ENCODE measurements around the gene USF3.

USF3 gene

GRCh38 chr3:113719758-113720157 is 23.3 kb upstream of the USF3 start:
- TF ChIP-seq, protein P1, sequence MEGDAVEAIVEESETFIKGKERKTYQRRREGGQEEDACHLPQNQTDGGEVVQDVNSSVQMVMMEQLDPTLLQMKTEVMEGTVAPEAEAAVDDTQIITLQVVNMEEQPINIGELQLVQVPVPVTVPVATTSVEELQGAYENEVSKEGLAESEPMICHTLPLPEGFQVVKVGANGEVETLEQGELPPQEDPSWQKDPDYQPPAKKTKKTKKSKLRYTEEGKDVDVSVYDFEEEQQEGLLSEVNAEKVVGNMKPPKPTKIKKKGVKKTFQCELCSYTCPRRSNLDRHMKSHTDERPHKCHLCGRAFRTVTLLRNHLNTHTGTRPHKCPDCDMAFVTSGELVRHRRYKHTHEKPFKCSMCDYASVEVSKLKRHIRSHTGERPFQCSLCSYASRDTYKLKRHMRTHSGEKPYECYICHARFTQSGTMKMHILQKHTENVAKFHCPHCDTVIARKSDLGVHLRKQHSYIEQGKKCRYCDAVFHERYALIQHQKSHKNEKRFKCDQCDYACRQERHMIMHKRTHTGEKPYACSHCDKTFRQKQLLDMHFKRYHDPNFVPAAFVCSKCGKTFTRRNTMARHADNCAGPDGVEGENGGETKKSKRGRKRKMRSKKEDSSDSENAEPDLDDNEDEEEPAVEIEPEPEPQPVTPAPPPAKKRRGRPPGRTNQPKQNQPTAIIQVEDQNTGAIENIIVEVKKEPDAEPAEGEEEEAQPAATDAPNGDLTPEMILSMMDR (conservative IDR thresholded peaks at IDR 0.05; ENCODE audit: low read depth, low read length) = no peak
- Histone ChIP-seq H3K36me3 (ENCODE audit: insufficient read depth) (peaks cover 16% of the 10 kb centered on the region; the same call in 1 of the 2 replicates), H3K79me2 (ENCODE audit: insufficient read depth, low read depth) (no peaks in the 10 kb centered on the region; the same call in 1 of the 2 replicates), H3K9ac (no peak overlapping the region), H2AFZ (ENCODE audit: low read depth) (no peak overlapping the region), H3K4me1 (ENCODE audit: low read depth, poor library complexity, severe bottlenecking) (no peaks in the 10 kb centered on the region), H3K27me3 (ENCODE audit: insufficient read depth, low read depth) (no peaks in the 10 kb centered on the region), H3K4me3 (IDR thresholded peaks at IDR 0.05; ENCODE audit: insufficient read depth, low read depth, low read length) (no peak overlapping the region), H3K4me2 (no peak overlapping the region), H4K20me1 (ENCODE audit: insufficient read depth) (0 out of 2 replicates have a peak, but pooled peaks cover 11% of the 10 kb centered on the region), H3K27ac (no peak overlapping the region)

GRCh38 chr3:113719294-113719693 is 22.9 kb upstream of the USF3 start:
- Histone ChIP-seq H3K4me1 (ENCODE audit: low read depth, poor library complexity, severe bottlenecking) (no peaks in the 10 kb centered on the region), H4K20me1 (ENCODE audit: insufficient read depth) (0 out of 2 replicates have a peak, but pooled peaks cover 11% of the 10 kb centered on the region), H3K27ac (no peak overlapping the region), H3K4me2 (no peak overlapping the region), H2AFZ (ENCODE audit: low read depth) (no peak overlapping the region), H3K27me3 (ENCODE audit: insufficient read depth, low read depth) (no peaks in the 10 kb centered on the region), H3K4me3 (IDR thresholded peaks at IDR 0.05; ENCODE audit: insufficient read depth, low read depth, low read length) (no peak overlapping the region), H3K36me3 (ENCODE audit: insufficient read depth) (peaks cover 16% of the 10 kb centered on the region; the same call in 1 of the 2 replicates), H3K9ac (no peak overlapping the region), H3K79me2 (ENCODE audit: insufficient read depth, low read depth) (no peaks in the 10 kb centered on the region; the same call in 1 of the 2 replicates)
- TF ChIP-seq, protein P1 (conservative IDR thresholded peaks at IDR 0.05; ENCODE audit: low read depth, low read length) = no peak

GRCh38 chr3:113717818-113718217 is 21.4 kb upstream of the USF3 start:
- H3K4me3 ChIP-seq (IDR thresholded peaks at IDR 0.05; ENCODE audit: insufficient read depth, low read depth, low read length) = no peak overlapping the region

DNA sequence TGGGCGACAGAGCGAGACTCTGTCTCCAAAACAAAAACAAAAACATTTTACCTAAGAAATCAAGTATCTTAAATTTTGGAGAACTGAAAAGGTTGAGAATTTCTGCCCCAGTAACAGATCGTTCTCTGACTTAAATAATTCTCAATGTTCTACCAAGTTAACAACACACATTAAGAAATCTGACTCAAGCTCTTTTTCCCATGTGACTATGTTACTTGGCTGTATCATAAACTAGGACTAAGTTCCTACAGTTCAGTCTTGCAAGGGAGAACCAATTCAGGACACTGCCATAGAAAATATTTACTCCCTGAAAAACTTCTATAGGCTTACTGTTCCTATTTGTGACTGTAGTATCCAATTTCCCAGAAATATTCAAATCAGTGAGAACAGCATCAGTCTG is 20.9 kb upstream of the USF3 start:
- Histone ChIP-seq H3K27ac (no peak overlapping the region), H3K4me1 (ENCODE audit: low read depth, poor library complexity, severe bottlenecking) (no peaks in the 10 kb centered on the region), H3K79me2 (ENCODE audit: insufficient read depth, low read depth) (no peaks in the 10 kb centered on the region), H3K4me2 (no peak overlapping the region), H4K20me1 (ENCODE audit: insufficient read depth) (0 out of 2 replicates have a peak, but pooled peaks cover 4% of the 10 kb centered on the region), H3K27me3 (ENCODE audit: insufficient read depth, low read depth) (no peaks in the 10 kb centered on the region), H2AFZ (ENCODE audit: low read depth) (no peak overlapping the region), H3K9ac (no peak overlapping the region), H3K4me3 (IDR thresholded peaks at IDR 0.05; ENCODE audit: insufficient read depth, low read depth, low read length) (no peak overlapping the region), H3K36me3 (ENCODE audit: insufficient read depth) (peaks cover 7% of the 10 kb centered on the region; the same call in 1 of the 2 replicates)
- TF ChIP-seq, protein P1 (conservative IDR thresholded peaks at IDR 0.05; ENCODE audit: low read depth, low read length) = no peak

More at GRCh38 chr3:113717818-113718217, 21.4 kb upstream of the USF3 start:
- H3K9ac ChIP-seq = no peak overlapping the region
- no peak overlapping the region for H3K4me2 ChIP-seq
- no peaks in the 10 kb centered on the region for H3K4me1 ChIP-seq (ENCODE audit: low read depth, poor library complexity, severe bottlenecking)
- H3K27me3 ChIP-seq (ENCODE audit: insufficient read depth, low read depth) = no peaks in the 10 kb centered on the region
- H2AFZ ChIP-seq (ENCODE audit: low read depth) = no peak overlapping the region
- TF ChIP-seq, protein P1 (conservative IDR thresholded peaks at IDR 0.05; ENCODE audit: low read depth, low read length) = no peak
- H3K36me3 ChIP-seq (ENCODE audit: insufficient read depth) = peaks cover 12% of the 10 kb centered on the region; the same call in 1 of the 2 replicates
- no peaks in the 10 kb centered on the region for H3K79me2 ChIP-seq (ENCODE audit: insufficient read depth, low read depth)
- H4K20me1 ChIP-seq (ENCODE audit: insufficient read depth) = 0 out of 2 replicates have a peak, but pooled peaks cover 4% of the 10 kb centered on the region
- no peak overlapping the region for H3K27ac ChIP-seq

All from KMS-11 (cell line).